ENCODE results near the gene SCNN1B. TPM values are rescaled to one million over a fixed set of nuclear protein-coding genes. Genes with fewer than 3 reads are reported as not detected.

The SCNN1B gene
- total RNA-seq, 1 donor, result not detected

GRCh38 chr16:23384878-23385277, 82.8 kb downstream of the SCNN1B start:
- Histone ChIP-seq H3K27me3 (ENCODE audit: insufficient read depth, low read length) (no peaks in the 10 kb centered on the region), H3K36me3 (ENCODE audit: insufficient read depth, low read length) (peaks cover 14% of the 10 kb centered on the region), H3K27ac (ENCODE audit: low read depth, low read length) (no peak overlapping the region), H3K4me1 (ENCODE audit: insufficient read depth, low read length) (no peaks in the 10 kb centered on the region), H3K4me3 (ENCODE audit: insufficient read depth, low read length) (no peak overlapping the region), H3K4me2 (ENCODE audit: insufficient read depth, low read length) (no peak overlapping the region), H3K79me2 (ENCODE audit: insufficient read depth, low read length) (no peaks in the 10 kb centered on the region), H4K20me1 (ENCODE audit: insufficient read depth, low read length) (no peaks in the 10 kb centered on the region), H3K9me3 (ENCODE audit: low read depth, low read length) (no peaks in the 10 kb centered on the region), H2AFZ (ENCODE audit: low read length) (no peak overlapping the region)
- TF ChIP-seq CTCF (IDR thresholded peaks at IDR 0.05; ENCODE audit: extremely low read depth, low read depth, low read length), result no peak
- DNase-seq (ENCODE audit: insufficient read length, low spot score, missing footprints), result peak; percentile 83

GRCh38 chr16:23385441-23385840, 83.3 kb downstream of the SCNN1B start:
- Histone ChIP-seq H3K9me3 (ENCODE audit: low read depth, low read length) (no peaks in the 10 kb centered on the region), H3K36me3 (ENCODE audit: insufficient read depth, low read length) (peaks cover 15% of the 10 kb centered on the region), H2AFZ (ENCODE audit: low read length) (no peak overlapping the region), H4K20me1 (ENCODE audit: insufficient read depth, low read length) (no peaks in the 10 kb centered on the region), H3K27ac (ENCODE audit: low read depth, low read length) (no peak overlapping the region), H3K4me2 (ENCODE audit: insufficient read depth, low read length) (no peak overlapping the region), H3K27me3 (ENCODE audit: insufficient read depth, low read length) (no peaks in the 10 kb centered on the region), H3K79me2 (ENCODE audit: insufficient read depth, low read length) (no peaks in the 10 kb centered on the region), H3K4me1 (ENCODE audit: insufficient read depth, low read length) (no peaks in the 10 kb centered on the region), H3K4me3 (ENCODE audit: insufficient read depth, low read length) (no peak overlapping the region)
- TF ChIP-seq CTCF (IDR thresholded peaks at IDR 0.05; ENCODE audit: extremely low read depth, low read depth, low read length), result no peak
- DNase-seq (ENCODE audit: insufficient read length, low spot score, missing footprints), result no peak

GRCh38 chr16:23387666-23388065, 85.6 kb downstream of the SCNN1B start:
- no peaks in the 10 kb centered on the region for H3K27me3 ChIP-seq (ENCODE audit: insufficient read depth, low read length)
- H3K4me1 ChIP-seq (ENCODE audit: insufficient read depth, low read length), result no peaks in the 10 kb centered on the region
- no peak overlapping the region for H3K27ac ChIP-seq (ENCODE audit: low read depth, low read length)
- H3K36me3 ChIP-seq (ENCODE audit: insufficient read depth, low read length), result peaks cover 34% of the 10 kb centered on the region
- H3K4me2 ChIP-seq (ENCODE audit: insufficient read depth, low read length), result no peak overlapping the region
- no peaks in the 10 kb centered on the region for H4K20me1 ChIP-seq (ENCODE audit: insufficient read depth, low read length)
- no peaks in the 10 kb centered on the region for H3K79me2 ChIP-seq (ENCODE audit: insufficient read depth, low read length)
- H3K4me3 ChIP-seq (ENCODE audit: insufficient read depth, low read length), result no peak overlapping the region
- DNase-seq (ENCODE audit: insufficient read length, low spot score, missing footprints), result no peak
- TF ChIP-seq CTCF (IDR thresholded peaks at IDR 0.05; ENCODE audit: extremely low read depth, low read depth, low read length), result no peak
- no peak overlapping the region for H2AFZ ChIP-seq (ENCODE audit: low read length)
- H3K9me3 ChIP-seq (ENCODE audit: low read depth, low read length), result no peaks in the 10 kb centered on the region

GRCh38 chr16:23388786-23389185, 86.7 kb downstream of the SCNN1B start:
- H3K27me3 ChIP-seq (ENCODE audit: insufficient read depth, low read length), result no peaks in the 10 kb centered on the region
- no peak for DNase-seq (ENCODE audit: insufficient read length, low spot score, missing footprints)
- H3K27ac ChIP-seq (ENCODE audit: low read depth, low read length), result no peak overlapping the region
- no peaks in the 10 kb centered on the region for H3K9me3 ChIP-seq (ENCODE audit: low read depth, low read length)
- no peak for TF ChIP-seq CTCF (IDR thresholded peaks at IDR 0.05; ENCODE audit: extremely low read depth, low read depth, low read length)
- no peaks in the 10 kb centered on the region for H4K20me1 ChIP-seq (ENCODE audit: insufficient read depth, low read length)
- H3K79me2 ChIP-seq (ENCODE audit: insufficient read depth, low read length), result no peaks in the 10 kb centered on the region
- H3K4me3 ChIP-seq (ENCODE audit: insufficient read depth, low read length), result no peak overlapping the region
- no peaks in the 10 kb centered on the region for H3K4me1 ChIP-seq (ENCODE audit: insufficient read depth, low read length)
- no peak overlapping the region for H3K4me2 ChIP-seq (ENCODE audit: insufficient read depth, low read length)
- H2AFZ ChIP-seq (ENCODE audit: low read length), result no peak overlapping the region
- peaks cover 43% of the 10 kb centered on the region for H3K36me3 ChIP-seq (ENCODE audit: insufficient read depth, low read length)

Measured in osteoblast (primary cell).